ENCODE data around the gene CCKAR. TPM values are rescaled to one million over a fixed set of nuclear protein-coding genes. Genes with fewer than 3 reads are reported as not detected.

Gene CCKAR
- total and polyA plus RNA-seq, 2 donors (not counting 3 experiments of a cell fraction or from before 2014, with no cell fraction given), result not detected

DNA sequence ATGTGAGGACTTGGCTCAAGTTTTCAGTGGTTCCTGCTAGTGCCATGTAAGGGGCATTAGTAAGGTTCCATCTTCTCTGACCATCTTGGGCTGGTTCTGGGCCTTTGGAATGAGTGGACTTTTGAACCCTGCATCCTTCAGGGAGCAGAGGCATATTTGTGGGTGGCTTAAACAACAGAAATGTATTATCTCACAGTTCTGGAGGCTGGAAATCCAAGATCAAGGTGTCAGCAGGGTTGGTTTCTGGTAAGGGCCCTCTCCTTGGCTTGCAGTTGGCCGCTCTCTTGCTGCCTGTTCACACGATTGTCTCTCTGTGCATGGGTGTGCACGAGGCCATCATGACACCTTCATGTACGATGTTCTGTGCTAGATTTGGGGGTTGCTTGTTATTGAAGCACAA is 21.3 kb downstream of the CCKAR start:
- BruUV-seq (replicated peaks), result no TSS peak
- H4K20me1 ChIP-seq (replicated peaks; ENCODE audit: control insufficient read depth, extremely low read depth, insufficient read depth, low read length), result no peaks in the 10 kb centered on the region
- no peaks in the 10 kb centered on the region for H3K9me3 ChIP-seq (replicated peaks; ENCODE audit: control insufficient read depth, insufficient read depth, low read length)
- H3K27me3 ChIP-seq (ENCODE audit: control insufficient read depth in 2 of 2, insufficient read depth in 2 of 2, low read length in 2 of 2), result peaks cover 2 to 7% of the 10 kb centered on the region in 2 experiments
- H3K4me2 ChIP-seq (ENCODE audit: insufficient read depth, low read length), result no peak overlapping the region
- H2AFZ ChIP-seq (ENCODE audit: low read depth, low read length), result no peak overlapping the region
- no peak overlapping the region for H3K4me3 ChIP-seq (replicated peaks in 1 of 3; ENCODE audit: insufficient read depth in 1 of 3, low read depth in 1 of 3, low read length in 3 of 3)
- no peak overlapping the region for H3K27ac ChIP-seq (ENCODE audit: insufficient read depth, low read depth, low read length)
- H3K36me3 ChIP-seq (ENCODE audit: control insufficient read depth in 2 of 2, extremely low read depth in 1 of 2, insufficient read depth in 2 of 2, low read length in 2 of 2), result no peaks in the 10 kb centered on the region
- H3K4me1 ChIP-seq (ENCODE audit: control insufficient read depth, extremely low read depth, insufficient read depth, low read length), result no peaks in the 10 kb centered on the region
- no peaks in the 10 kb centered on the region for H3K9me1 ChIP-seq (replicated peaks; ENCODE audit: control insufficient read depth, extremely low read depth, insufficient read depth, low read length)
- no peak for TF ChIP-seq POLR2A (IDR thresholded peaks at IDR 0.05; ENCODE audit: low read depth, low read length)
- no peak overlapping the region for H3K9ac ChIP-seq (replicated peaks; ENCODE audit: extremely low read depth, insufficient read depth, low read length)
- DNase-seq (ENCODE audit: low read depth, low spot score) (no peak), FAIRE-seq (no peak)
- dilution Hi-C loops (cut with MboI; ENCODE audit: extremely low pct_ligation_motif_present, low sequenced_read_pairs), result no loop called here
- intact Hi-C loops (cut with micrococcal nuclease), result no loop called here
- ChIA-PET CTCF (no interaction called here), POLR2A (no interaction called here)
- H3K79me2 ChIP-seq (ENCODE audit: control insufficient read depth, insufficient read depth, low read length), result no peaks in the 10 kb centered on the region

DNA sequence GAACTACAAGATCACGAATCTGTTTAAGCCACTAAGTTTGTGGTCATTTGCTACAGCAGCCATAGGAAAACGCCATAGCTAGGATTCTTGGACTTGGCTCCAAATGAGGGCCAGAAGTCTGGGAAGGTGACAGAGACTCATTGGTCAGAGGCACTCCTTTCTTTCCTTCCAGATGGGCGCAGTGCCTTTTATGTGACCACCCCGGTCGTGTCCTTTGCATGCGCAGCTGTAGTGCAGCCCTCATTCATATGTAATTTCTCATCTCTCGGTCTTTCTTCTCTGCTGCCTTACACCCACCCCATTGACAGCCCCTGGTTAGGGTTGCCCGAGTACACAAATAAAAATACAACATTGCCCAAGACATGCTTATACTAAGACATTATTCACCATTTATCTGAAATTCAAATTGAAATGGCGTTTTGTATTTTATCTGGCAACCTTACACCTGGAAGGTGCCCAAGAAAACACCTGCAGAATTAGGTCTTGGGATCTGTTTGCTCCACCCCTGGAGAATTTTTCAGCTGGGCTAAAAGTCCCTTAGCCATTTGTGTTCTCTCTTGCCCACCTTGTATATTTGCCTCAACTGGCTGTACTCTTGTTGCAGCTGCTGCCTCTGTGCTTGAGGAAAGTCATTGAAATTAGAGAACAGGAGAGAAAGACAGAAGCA is 21.9 kb downstream of the CCKAR start:
- Histone ChIP-seq H3K4me2 (ENCODE audit: insufficient read depth, low read length) (no peak overlapping the region), H3K9me1 (replicated peaks; ENCODE audit: control insufficient read depth, extremely low read depth, insufficient read depth, low read length) (no peaks in the 10 kb centered on the region), H3K36me3 (ENCODE audit: control insufficient read depth in 2 of 2, extremely low read depth in 1 of 2, insufficient read depth in 2 of 2, low read length in 2 of 2) (no peaks in the 10 kb centered on the region), H3K9ac (replicated peaks; ENCODE audit: extremely low read depth, insufficient read depth, low read length) (no peak overlapping the region), H3K27me3 (ENCODE audit: control insufficient read depth in 2 of 2, insufficient read depth in 2 of 2, low read length in 2 of 2) (peaks cover 6 to 9% of the 10 kb centered on the region in 2 experiments), H3K4me1 (ENCODE audit: control insufficient read depth, extremely low read depth, insufficient read depth, low read length) (no peaks in the 10 kb centered on the region), H3K79me2 (ENCODE audit: control insufficient read depth, insufficient read depth, low read length) (no peaks in the 10 kb centered on the region), H2AFZ (ENCODE audit: low read depth, low read length) (no peak overlapping the region), H3K27ac (ENCODE audit: insufficient read depth, low read depth, low read length) (no peak overlapping the region), H3K4me3 (replicated peaks in 1 of 3; ENCODE audit: insufficient read depth in 1 of 3, low read depth in 1 of 3, low read length in 3 of 3) (no peak overlapping the region), H4K20me1 (replicated peaks; ENCODE audit: control insufficient read depth, extremely low read depth, insufficient read depth, low read length) (no peaks in the 10 kb centered on the region), H3K9me3 (replicated peaks; ENCODE audit: control insufficient read depth, insufficient read depth, low read length) (no peaks in the 10 kb centered on the region)
- dilution Hi-C loops (cut with MboI; ENCODE audit: extremely low pct_ligation_motif_present, low sequenced_read_pairs), result no loop called here
- FAIRE-seq (no peak), DNase-seq (ENCODE audit: low read depth, low spot score) (no peak)
- intact Hi-C loops (cut with micrococcal nuclease), result no loop called here
- ChIA-PET CTCF (no interaction called here), POLR2A (no interaction called here)
- TF ChIP-seq JUN (IDR thresholded peaks at IDR 0.05; ENCODE audit: borderline replicate concordance, insufficient read depth, insufficient read length, low read depth) (no peak), POLR2AphosphoS5 (IDR thresholded peaks at IDR 0.05; ENCODE audit: insufficient read depth, low read depth, low read length) (no peak), POLR2A (IDR thresholded peaks at IDR 0.05; ENCODE audit: low read depth, low read length) (no peak), FOS (IDR thresholded peaks at IDR 0.05; ENCODE audit: borderline replicate concordance, insufficient read depth, low read length) (no peak), EZH2 (IDR thresholded peaks at IDR 0.05; ENCODE audit: borderline replicate concordance, low read depth, low read length, severe bottlenecking) (no peak), MYC (IDR thresholded peaks at IDR 0.05; ENCODE audit: low read depth, low read length) (no peak)
- TF ChIP-seq, protein P1, sequence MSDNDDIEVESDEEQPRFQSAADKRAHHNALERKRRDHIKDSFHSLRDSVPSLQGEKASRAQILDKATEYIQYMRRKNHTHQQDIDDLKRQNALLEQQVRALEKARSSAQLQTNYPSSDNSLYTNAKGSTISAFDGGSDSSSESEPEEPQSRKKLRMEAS (IDR thresholded peaks at IDR 0.05; ENCODE audit: insufficient read depth, insufficient read length), result no peak
- BruUV-seq (replicated peaks), result no TSS peak
